Activated T-helper 1 cell treated with anti-CD3 and anti-CD28 coated beads, Interleukin-12 subunit alpha, Interleukin-12 subunit beta, Interleukin-2, Interleukin-4 antibody, amounts not matched to agents 30 ng/mL and 10 ng/mL and 1 ng/mL, durations not matched to agents 14 hours and 24 hours and 36 hours (primary cell): Measurements from ENCODE around the gene EPG5. TPM values are rescaled to one million over a fixed set of nuclear protein-coding genes. Genes with fewer than 3 reads are reported as not detected.
"Not testable (repeated sequence)": the region's sequence is repeated elsewhere in the genome, so short reads cannot be mapped to it uniquely, and the experiment has no call there.

Experiments
- DNase-seq: peaks from one replicate; pipeline ENCODE4 v3.0.0; 2021; ENCODE audit warnings: low spot score
- H3K27ac Mint-ChIP-seq: one replicate; pipeline ENCODE4 v1.8.0; 2021; ENCODE audit warnings: mild to moderate bottlenecking, mixed read lengths
- H3K27me3 Mint-ChIP-seq: one replicate; pipeline ENCODE4 v1.8.0; 2022; ENCODE audit warnings: mild to moderate bottlenecking, moderate library complexity, mixed read lengths; ENCODE audit not compliant: insufficient read depth
- H3K36me3 Mint-ChIP-seq: one replicate; pipeline ENCODE4 v1.8.0; 2021; ENCODE audit warnings: low read depth, mixed read lengths
- H3K4me1 Mint-ChIP-seq: one replicate; pipeline ENCODE4 v1.8.0; 2021; ENCODE audit warnings: low read depth, mixed read lengths
- H3K4me3 Mint-ChIP-seq: one replicate; pipeline ENCODE4 v1.8.0; 2021; ENCODE audit warnings: mild to moderate bottlenecking, moderate library complexity, mixed read lengths
- H3K9me3 Mint-ChIP-seq: one replicate; pipeline ENCODE4 v1.8.0; 2021; ENCODE audit warnings: mixed read lengths
- intact Hi-C: fragments of 100-400 bp; cut with micrococcal nuclease; formaldehyde crosslinking; loops from one replicate; pipeline ENCODE4 v1.15.1; 2024
- total RNA-seq: library from RNA; stranded (reverse); gene quantifications from 2 replicates; pipeline ENCODE4 v1.2.3, GENCODE V29; 2022

Gene EPG5
- total RNA-seq, 1 donor from 2014 or later, result 14.6 TPM

GRCh38 chr18:45821711-45822110, 145.4 kb downstream of the EPG5 start:
- no peak overlapping the region for H3K4me3 Mint-ChIP-seq
- no peaks in the 10 kb centered on the region for H3K4me1 Mint-ChIP-seq
- H3K36me3 Mint-ChIP-seq, result no peaks in the 10 kb centered on the region
- no peak for DNase-seq
- intact Hi-C loops, result no loop called here
- no peaks in the 10 kb centered on the region for H3K9me3 Mint-ChIP-seq
- peaks cover 20% of the 10 kb centered on the region for H3K27me3 Mint-ChIP-seq
- no peak overlapping the region for H3K27ac Mint-ChIP-seq

- no peaks in the 10 kb centered on the region for H3K36me3 Mint-ChIP-seq
- intact Hi-C loops, result no loop called here
- no peak for DNase-seq
- H3K27me3 Mint-ChIP-seq, result peaks cover 20% of the 10 kb centered on the region
- no peak overlapping the region for H3K27ac Mint-ChIP-seq
- H3K9me3 Mint-ChIP-seq, result no peaks in the 10 kb centered on the region
- H3K4me1 Mint-ChIP-seq, result no peaks in the 10 kb centered on the region
- no peak overlapping the region for H3K4me3 Mint-ChIP-seq
Measured at GRCh38 chr18:45821026-45821425, 146.1 kb downstream of the EPG5 start.

- no peaks in the 10 kb centered on the region for H3K9me3 Mint-ChIP-seq
- H3K36me3 Mint-ChIP-seq, result no peaks in the 10 kb centered on the region
- H3K27ac Mint-ChIP-seq, result no peak overlapping the region
- intact Hi-C loops, result no loop called here
- no peaks in the 10 kb centered on the region for H3K4me1 Mint-ChIP-seq
- peaks cover 19% of the 10 kb centered on the region for H3K27me3 Mint-ChIP-seq
- H3K4me3 Mint-ChIP-seq, result no peak overlapping the region
- no peak for DNase-seq
Measured at GRCh38 chr18:45820106-45820745, 146.9 kb downstream of the EPG5 start.

GRCh38 chr18:45818765-45819164, 148.4 kb downstream of the EPG5 start:
- H3K4me1 Mint-ChIP-seq, H3K4me3 Mint-ChIP-seq, intact Hi-C loops, H3K9me3 Mint-ChIP-seq, H3K36me3 Mint-ChIP-seq, DNase-seq, H3K27ac Mint-ChIP-seq: not testable (repeated sequence)
- peaks cover 19% of the 10 kb centered on the region for H3K27me3 Mint-ChIP-seq

- Mint-ChIP-seq H3K9me3 (no peaks in the 10 kb centered on the region), H3K4me1 (no peaks in the 10 kb centered on the region), H3K4me3 (no peak overlapping the region), H3K36me3 (no peaks in the 10 kb centered on the region), H3K27ac (no peak overlapping the region), H3K27me3 (peaks cover 12% of the 10 kb centered on the region)
- DNase-seq, result no peak
- intact Hi-C loops, result no loop called here
Measured at GRCh38 chr18:45817543-45817942, 149.6 kb downstream of the EPG5 start.

GRCh38 chr18:45814733-45815132, 152.4 kb downstream of the EPG5 start:
- H3K4me1 Mint-ChIP-seq, DNase-seq, H3K4me3 Mint-ChIP-seq, H3K27me3 Mint-ChIP-seq, intact Hi-C loops, H3K36me3 Mint-ChIP-seq, H3K27ac Mint-ChIP-seq, H3K9me3 Mint-ChIP-seq: not testable (repeated sequence)

- H3K36me3 Mint-ChIP-seq, H3K27ac Mint-ChIP-seq, H3K4me3 Mint-ChIP-seq, DNase-seq, H3K27me3 Mint-ChIP-seq, intact Hi-C loops: not testable (repeated sequence)
- H3K4me1 Mint-ChIP-seq, result peaks cover 14% of the 10 kb centered on the region
- peaks cover 32% of the 10 kb centered on the region for H3K9me3 Mint-ChIP-seq
Measured at GRCh38 chr18:45807144-45807543, 160.0 kb downstream of the EPG5 start.

GRCh38 chr18:45806226-45806625, 160.9 kb downstream of the EPG5 start:
- DNase-seq, result no peak
- Mint-ChIP-seq H3K4me1 (peaks cover 14% of the 10 kb centered on the region), H3K36me3 (peaks cover 3% of the 10 kb centered on the region), H3K4me3 (no peak overlapping the region), H3K27me3 (no peaks in the 10 kb centered on the region), H3K9me3 (peaks cover 32% of the 10 kb centered on the region), H3K27ac (no peak overlapping the region)
- intact Hi-C loops, result no loop called here

- intact Hi-C loops, result no loop called here
- no peak for DNase-seq
Measured at GRCh38 chr18:45805551-45805950, 161.6 kb downstream of the EPG5 start.

GRCh38 chr18:45802814-45803492, 164.2 kb downstream of the EPG5 start:
- peaks cover under 1% of the 10 kb centered on the region for H3K27me3 Mint-ChIP-seq
- peaks cover 9% of the 10 kb centered on the region for H3K4me1 Mint-ChIP-seq
- no peak overlapping the region for H3K4me3 Mint-ChIP-seq
- peaks cover 21% of the 10 kb centered on the region for H3K9me3 Mint-ChIP-seq
- DNase-seq, result no peak
- intact Hi-C loops, result no loop called here
- H3K36me3 Mint-ChIP-seq, result peaks cover 3% of the 10 kb centered on the region
- H3K27ac Mint-ChIP-seq, result no peak overlapping the region

More at GRCh38 chr18:45805551-45805950, 161.6 kb downstream of the EPG5 start:
- no peak overlapping the region for H3K4me3 Mint-ChIP-seq
- H3K36me3 Mint-ChIP-seq, result peaks cover 3% of the 10 kb centered on the region
- H3K9me3 Mint-ChIP-seq, result peaks cover 35% of the 10 kb centered on the region
- no peak overlapping the region for H3K27ac Mint-ChIP-seq
- peaks cover 9% of the 10 kb centered on the region for H3K4me1 Mint-ChIP-seq
- no peaks in the 10 kb centered on the region for H3K27me3 Mint-ChIP-seq

GRCh38 chr18:45801416-45802004, 165.6 kb downstream of the EPG5 start:
- peaks cover 1% of the 10 kb centered on the region for H3K27me3 Mint-ChIP-seq
- no peak overlapping the region for H3K4me3 Mint-ChIP-seq
- no peak overlapping the region for H3K27ac Mint-ChIP-seq
- intact Hi-C loops, result no loop called here
- H3K4me1 Mint-ChIP-seq, result peaks cover 9% of the 10 kb centered on the region
- DNase-seq, result no peak
- peaks cover 17% of the 10 kb centered on the region for H3K9me3 Mint-ChIP-seq
- peaks cover 3% of the 10 kb centered on the region for H3K36me3 Mint-ChIP-seq
